Measurements from ENCODE around the gene TSC22D4.

DNA sequence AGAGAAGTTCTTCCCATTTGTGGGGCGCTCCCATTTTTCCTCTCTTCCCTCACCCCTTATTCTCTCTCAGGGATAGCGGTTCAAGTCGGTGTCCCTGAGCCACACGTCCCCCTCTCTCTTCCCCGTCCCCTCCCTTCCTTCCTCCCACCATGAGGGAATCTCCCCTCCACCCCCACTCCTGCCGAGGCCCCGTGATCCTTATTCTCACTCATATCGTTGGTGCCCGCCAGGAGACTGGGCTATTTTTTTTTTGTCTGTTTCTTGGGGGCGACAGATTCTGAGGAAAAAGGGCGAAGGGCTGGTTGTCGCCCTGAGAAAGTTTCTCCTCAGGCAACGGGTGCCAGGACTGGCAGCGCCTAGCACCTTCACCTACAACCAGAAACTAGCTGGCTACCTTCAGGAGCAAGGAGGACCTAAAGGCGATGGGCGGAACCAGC is 51.2 kb downstream of the TSC22D4 start:
- TF ChIP-seq, protein P1, sequence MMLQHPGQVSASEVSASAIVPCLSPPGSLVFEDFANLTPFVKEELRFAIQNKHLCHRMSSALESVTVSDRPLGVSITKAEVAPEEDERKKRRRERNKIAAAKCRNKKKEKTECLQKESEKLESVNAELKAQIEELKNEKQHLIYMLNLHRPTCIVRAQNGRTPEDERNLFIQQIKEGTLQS (IDR thresholded peaks at IDR 0.05): no peak
- TF ChIP-seq REST (IDR thresholded peaks at IDR 0.05): no peak

Data from liver (tissue), 2 donors.